IPS-20b (cell line): Measurements from ENCODE around the gene TTLL8.

ENCODE experiments used
- H3K27ac ChIP-seq: one replicate; pipeline ENCODE4 v1.5.1; 2013; ENCODE audit warnings: low read length
- H3K27me3 ChIP-seq: 2 replicates; pipeline ENCODE4 v1.6.1; 2013; ENCODE audit warnings: mild to moderate bottlenecking, low read length, inconsistent platforms; ENCODE audit not compliant: insufficient read depth
- H3K36me3 ChIP-seq: 2 replicates; pipeline ENCODE4 v1.6.1; 2013; ENCODE audit warnings: low read depth, mild to moderate bottlenecking, inconsistent platforms, low read length, moderate library complexity; ENCODE audit not compliant: insufficient read depth
- H3K4me1 ChIP-seq: 2 replicates; pipeline ENCODE4 v1.6.1; 2013; ENCODE audit warnings: mild to moderate bottlenecking, control low read depth, inconsistent platforms, low read length, moderate library complexity; ENCODE audit not compliant: insufficient read depth
- H3K4me3 ChIP-seq: 2 replicates; pipeline ENCODE4 v1.5.1; 2013; ENCODE audit warnings: mild to moderate bottlenecking, low read length, inconsistent platforms
- H3K9ac ChIP-seq: 2 replicates; pipeline ENCODE4 v1.6.1; 2013; ENCODE audit warnings: low read depth, mild to moderate bottlenecking, inconsistent platforms, low read length, moderate library complexity
- H3K9me3 ChIP-seq: 2 replicates; pipeline ENCODE4 v1.6.1; 2013; ENCODE audit warnings: mild to moderate bottlenecking, low read depth, low read length, inconsistent platforms; ENCODE audit not compliant: insufficient read depth

Gene TTLL8

DNA sequence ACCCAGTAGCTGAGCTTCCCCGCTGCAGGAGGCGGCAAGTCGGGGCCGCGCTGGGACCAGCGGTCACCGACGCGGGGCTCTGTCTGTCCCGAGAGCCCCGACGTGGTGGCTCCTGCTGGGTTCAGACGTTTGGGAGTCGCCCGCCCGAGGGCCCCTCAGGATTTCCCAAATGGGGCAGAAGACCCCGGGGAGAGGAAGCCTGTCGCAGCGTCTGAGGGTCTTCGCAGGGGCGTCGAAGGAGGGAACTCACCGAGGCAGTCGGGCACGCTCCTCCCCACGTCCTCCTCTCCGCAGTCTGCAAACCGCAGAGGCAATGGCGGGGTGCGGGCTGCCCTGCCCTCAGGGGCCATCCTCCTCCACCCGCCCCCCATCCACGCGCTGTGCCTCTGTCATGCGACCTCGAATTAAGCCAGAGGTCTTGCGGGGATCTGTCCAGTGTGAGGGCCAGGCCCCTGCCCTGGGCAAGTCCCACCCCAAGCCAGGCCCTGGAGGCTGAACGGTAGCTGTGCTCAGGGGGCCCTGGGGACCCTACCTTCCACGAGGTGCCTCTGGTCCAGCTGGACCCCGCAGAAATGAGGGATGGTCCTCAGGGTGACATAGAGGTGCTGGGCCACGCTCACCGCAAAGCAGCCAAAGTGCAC, 58.0 kb downstream of the TTLL8 start:
- Histone ChIP-seq H3K27me3 (peaks cover 28% of the 10 kb centered on the region), H3K9ac (no peak overlapping the region), H3K4me3 (peak overlapping the region; percentile 49; the same call in 1 of the 2 replicates), H3K36me3 (no peaks in the 10 kb centered on the region), H3K4me1 (no peaks in the 10 kb centered on the region), H3K27ac (no peak overlapping the region), H3K9me3 (no peaks in the 10 kb centered on the region)

DNA sequence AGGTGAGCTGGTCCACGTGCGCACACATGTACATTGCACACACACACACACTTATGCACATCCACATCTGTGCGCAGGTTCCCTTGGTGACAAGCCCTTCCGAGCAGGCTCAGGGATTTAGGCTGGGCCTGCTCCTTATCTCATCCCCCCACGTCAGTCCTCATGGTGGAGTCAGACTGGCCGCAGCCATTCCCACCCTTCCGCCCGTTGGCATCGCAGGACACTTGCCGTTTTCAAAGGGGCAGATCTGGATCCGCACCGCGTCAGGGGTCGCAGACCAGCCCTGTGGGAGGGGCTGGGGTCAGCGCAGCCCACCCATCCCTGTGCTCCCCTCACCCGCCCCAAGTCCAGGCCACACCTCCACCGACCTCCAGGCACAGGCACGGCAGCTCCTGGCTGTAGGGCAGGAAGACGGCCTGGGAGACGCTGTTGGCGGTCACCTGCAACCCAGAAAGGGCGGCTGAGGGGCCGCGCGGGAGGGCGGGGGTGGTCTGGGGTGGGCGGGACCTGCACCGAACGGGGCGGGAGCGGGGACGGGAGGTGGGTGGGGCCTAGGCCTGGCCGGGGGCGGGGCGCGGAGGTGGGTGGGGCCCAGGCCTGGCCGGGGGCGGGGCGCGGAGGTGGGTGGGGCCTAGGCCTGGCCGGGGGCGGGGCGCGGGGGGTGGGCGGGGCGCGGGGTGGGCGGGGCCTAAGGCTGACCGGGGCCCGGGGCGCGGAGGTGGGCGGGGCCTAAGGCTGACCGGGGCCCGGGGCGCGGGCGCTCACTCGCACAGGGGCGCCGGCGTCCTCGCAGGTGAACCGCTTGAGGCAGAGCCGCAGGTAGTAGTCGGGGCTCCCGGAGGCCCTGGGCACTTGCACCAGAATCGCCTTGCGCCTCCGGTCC, 58.8 kb downstream of the TTLL8 start:
- Histone ChIP-seq H3K36me3 (no peaks in the 10 kb centered on the region), H3K4me3 (peak overlapping the region; percentile 71), H3K27ac (no peak overlapping the region), H3K4me1 (no peaks in the 10 kb centered on the region), H3K9me3 (no peaks in the 10 kb centered on the region), H3K27me3 (peaks cover 28% of the 10 kb centered on the region), H3K9ac (peak overlapping the region; percentile 48; the same call in 1 of the 2 replicates)

DNA sequence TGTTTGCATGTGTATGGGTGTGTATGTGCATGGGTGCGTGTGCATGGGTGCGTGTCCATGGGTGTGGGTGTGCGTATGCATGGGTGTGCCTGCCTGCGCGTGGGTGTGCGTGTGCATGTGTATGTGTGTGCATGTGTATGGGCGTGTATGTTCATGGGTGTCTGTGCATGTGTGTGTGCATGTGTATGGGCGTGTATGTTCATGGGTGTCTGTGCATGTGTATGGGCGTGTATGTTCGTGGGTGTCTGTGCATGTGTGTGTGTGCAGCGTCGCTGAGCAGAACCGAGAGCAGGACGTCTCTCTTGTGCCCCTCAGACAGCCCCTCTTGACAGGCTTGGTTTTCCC, 59.4 kb downstream of the TTLL8 start:
- Histone ChIP-seq H3K9ac (no peak overlapping the region; the same call in 1 of the 2 replicates), H3K4me1 (no peaks in the 10 kb centered on the region), H3K4me3 (peak overlapping the region; percentile 71; the same call in 1 of the 2 replicates), H3K9me3 (no peaks in the 10 kb centered on the region), H3K36me3 (no peaks in the 10 kb centered on the region), H3K27me3 (peaks cover 28% of the 10 kb centered on the region), H3K27ac (no peak overlapping the region)

DNA sequence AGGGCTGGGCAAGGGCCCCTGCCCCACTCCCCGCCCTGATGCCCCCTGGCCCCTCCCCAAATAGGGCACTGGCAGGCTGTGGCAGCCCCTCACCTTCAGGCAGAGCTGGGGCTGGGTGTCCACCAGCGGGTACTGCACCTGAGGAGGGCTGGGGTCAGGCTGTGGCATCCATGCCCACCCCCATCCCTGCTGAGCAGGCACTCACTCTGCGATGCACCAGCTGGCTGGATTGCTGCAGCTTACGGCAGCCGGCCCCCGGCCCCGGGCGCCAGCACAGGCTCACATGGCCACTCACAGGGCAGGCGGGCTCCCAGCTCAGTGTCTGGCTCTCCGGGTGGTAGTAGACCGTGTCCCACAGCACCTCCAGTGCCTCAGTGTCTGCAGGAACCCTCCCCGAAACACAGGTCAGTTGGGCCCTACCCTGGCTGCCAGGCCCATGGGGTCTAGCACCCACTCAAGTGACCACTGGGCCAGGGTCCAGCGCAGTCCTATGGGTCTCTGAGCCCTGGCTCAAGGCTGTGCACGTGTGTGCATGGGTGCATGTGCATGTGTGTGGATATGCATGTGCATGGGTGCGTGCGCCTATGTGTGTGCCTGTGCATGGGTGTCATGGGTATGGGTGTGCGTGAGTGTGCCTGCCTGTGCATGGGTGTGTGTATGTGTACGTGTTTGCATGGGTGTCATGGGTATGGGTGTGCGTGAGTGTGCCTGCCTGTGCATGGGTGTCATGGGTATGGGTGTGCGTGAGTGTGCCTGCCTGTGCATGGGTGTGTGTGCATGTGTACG, 60.0 kb downstream of the TTLL8 start:
- Histone ChIP-seq H3K9me3 (no peaks in the 10 kb centered on the region), H3K9ac (no peak overlapping the region), H3K4me1 (no peaks in the 10 kb centered on the region), H3K36me3 (no peaks in the 10 kb centered on the region), H3K27ac (no peak overlapping the region), H3K4me3 (no peak overlapping the region), H3K27me3 (peaks cover 28% of the 10 kb centered on the region)

DNA sequence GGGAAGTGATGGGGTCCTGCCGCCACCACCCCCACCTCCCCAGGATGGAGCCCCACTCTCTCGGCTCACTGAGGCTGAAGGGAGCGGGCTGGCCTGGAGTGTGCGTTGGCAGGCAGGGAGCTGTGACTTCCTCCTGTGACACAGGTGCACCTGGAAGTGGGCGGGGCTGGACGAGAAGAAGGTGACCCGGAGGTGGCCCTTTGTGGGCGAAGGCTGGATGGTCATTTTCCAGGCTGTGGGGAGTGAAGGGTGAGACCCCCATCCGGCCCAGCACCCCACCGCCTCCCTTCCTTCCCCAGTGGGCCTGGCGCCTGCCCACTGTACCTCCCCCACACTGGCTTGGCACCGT, 60.9 kb downstream of the TTLL8 start:
- Histone ChIP-seq H3K4me1 (no peaks in the 10 kb centered on the region), H3K36me3 (no peaks in the 10 kb centered on the region), H3K27ac (no peak overlapping the region), H3K27me3 (peaks cover 28% of the 10 kb centered on the region), H3K9me3 (no peaks in the 10 kb centered on the region), H3K9ac (no peak overlapping the region), H3K4me3 (no peak overlapping the region)

DNA sequence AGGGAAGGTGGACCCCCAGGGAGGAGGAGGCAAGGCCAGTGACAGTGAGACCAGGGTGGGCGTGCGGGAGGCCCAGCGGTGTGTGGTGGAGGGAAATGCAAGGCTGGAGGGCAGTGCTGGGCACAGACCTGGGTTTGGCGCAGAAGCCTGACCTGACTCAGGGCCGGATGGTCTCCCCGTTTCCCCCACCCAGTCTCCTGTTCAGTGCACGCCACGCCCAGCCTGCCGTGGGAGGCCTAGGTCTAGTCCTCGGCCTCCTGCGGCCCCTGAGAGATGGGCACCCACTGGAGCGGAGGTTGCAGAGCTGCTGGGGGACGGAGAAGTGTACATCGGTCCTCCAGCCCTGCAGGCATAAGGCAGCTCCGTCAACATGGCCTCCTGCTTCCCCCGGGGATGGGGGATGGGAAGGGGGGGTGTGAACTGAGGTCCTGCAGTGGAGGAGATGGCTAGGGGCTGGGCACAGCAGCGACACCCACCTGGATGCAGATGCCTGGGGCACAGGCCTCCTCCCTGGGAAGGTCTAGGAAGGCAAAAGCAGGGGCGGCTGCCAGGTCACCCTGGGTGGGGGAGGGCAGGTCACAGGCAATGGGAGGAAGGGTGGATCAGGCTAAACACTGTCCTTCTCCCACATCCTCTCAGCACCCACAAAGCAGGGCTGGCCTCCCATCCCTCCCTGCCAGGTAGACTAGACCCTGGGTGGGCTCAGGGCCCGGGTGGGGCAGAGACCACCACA, 61.4 kb downstream of the TTLL8 start:
- Histone ChIP-seq H3K9ac (no peak overlapping the region), H3K27ac (no peak overlapping the region), H3K4me1 (no peaks in the 10 kb centered on the region), H3K36me3 (no peaks in the 10 kb centered on the region), H3K27me3 (peaks cover 26% of the 10 kb centered on the region), H3K4me3 (no peak overlapping the region), H3K9me3 (no peaks in the 10 kb centered on the region)

DNA sequence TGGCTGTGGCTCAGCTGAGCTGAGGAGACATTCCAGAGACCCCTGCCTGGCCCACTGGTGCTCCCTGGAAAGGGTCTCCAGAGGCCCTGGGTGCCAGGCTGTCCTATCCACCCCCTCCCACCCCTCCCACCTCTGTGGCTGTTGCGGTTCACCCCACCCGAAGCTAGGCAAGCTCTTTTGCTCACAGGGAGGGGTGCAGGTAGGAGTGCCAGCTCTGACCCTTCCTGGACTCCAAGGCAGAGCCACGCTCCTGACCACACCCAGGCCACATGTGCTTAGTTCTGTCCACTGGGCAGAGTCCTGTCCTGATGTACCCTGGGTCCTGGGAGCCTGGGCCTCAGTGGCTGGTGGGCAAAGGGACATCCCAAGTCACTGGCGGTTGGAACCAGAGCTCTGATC, 62.0 kb downstream of the TTLL8 start:
- no peak overlapping the region for H3K9ac ChIP-seq
- H3K27me3 ChIP-seq, result peaks cover 21% of the 10 kb centered on the region
- H3K4me1 ChIP-seq, result no peaks in the 10 kb centered on the region
- no peak overlapping the region for H3K4me3 ChIP-seq
- no peaks in the 10 kb centered on the region for H3K36me3 ChIP-seq
- no peak overlapping the region for H3K27ac ChIP-seq
- H3K9me3 ChIP-seq, result 0 out of 2 replicates have a peak, but pooled peaks cover 3% of the 10 kb centered on the region

DNA sequence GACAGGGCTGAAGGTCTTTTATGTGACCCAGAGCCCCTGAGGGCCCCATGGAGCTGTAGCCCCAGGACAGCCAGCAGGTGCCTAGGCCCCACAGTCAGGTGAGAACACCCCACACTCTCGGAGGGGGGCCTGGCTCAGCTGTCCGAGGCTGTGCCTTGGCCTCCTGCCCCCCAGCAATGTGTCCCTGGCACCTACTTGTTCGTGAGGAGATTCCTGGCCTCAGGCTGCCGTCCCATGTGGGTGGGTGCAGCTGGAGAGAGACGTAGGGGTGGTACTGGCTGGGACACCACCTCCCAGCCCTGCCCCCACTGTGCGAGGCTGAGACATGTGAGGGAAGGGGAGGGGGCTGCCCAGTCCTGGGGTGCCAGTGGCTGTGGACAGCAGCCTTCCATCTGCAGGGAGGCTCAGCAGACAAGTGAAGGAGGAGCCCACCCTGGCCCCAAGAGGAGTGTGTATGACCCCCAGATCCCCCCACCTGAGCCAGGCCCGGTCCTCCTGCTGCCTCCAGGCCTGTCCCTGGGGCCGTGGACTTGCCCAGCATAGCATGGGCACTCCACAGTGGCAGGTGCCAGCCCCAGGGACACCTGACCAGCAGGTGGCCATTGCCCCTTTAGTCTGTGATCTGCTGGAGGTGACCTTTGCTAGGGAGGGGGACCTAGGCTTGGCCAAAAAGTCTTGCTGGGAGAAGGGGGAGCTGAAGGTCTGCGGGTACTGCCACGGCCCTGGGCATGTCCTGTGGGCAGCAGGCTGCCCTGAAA, 62.6 kb downstream of the TTLL8 start:
- Histone ChIP-seq H3K4me1 (no peaks in the 10 kb centered on the region), H3K4me3 (no peak overlapping the region), H3K9ac (no peak overlapping the region), H3K36me3 (no peaks in the 10 kb centered on the region), H3K27ac (no peak overlapping the region), H3K27me3 (peaks cover 15% of the 10 kb centered on the region), H3K9me3 (0 out of 2 replicates have a peak, but pooled peaks cover 7% of the 10 kb centered on the region)

DNA sequence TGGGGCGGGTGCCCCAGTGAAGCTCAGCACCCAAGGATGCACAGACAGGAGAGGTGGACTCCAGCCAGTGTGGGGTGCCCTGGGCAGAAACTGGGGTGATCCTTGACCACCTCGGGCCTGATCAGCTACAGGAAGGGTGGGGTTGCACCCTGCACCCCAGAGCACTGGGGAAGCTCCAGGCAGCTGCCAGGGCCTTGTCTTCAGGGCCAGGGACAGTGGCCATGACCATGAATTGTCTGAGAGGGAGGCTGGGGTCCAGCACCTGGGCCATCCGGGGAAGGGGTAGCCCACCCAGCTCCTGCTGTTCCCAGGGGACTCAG, 63.1 kb downstream of the TTLL8 start:
- H3K4me3 ChIP-seq, result no peak overlapping the region
- 0 out of 2 replicates have a peak, but pooled peaks cover 7% of the 10 kb centered on the region for H3K9me3 ChIP-seq
- H3K27ac ChIP-seq, result no peak overlapping the region

DNA sequence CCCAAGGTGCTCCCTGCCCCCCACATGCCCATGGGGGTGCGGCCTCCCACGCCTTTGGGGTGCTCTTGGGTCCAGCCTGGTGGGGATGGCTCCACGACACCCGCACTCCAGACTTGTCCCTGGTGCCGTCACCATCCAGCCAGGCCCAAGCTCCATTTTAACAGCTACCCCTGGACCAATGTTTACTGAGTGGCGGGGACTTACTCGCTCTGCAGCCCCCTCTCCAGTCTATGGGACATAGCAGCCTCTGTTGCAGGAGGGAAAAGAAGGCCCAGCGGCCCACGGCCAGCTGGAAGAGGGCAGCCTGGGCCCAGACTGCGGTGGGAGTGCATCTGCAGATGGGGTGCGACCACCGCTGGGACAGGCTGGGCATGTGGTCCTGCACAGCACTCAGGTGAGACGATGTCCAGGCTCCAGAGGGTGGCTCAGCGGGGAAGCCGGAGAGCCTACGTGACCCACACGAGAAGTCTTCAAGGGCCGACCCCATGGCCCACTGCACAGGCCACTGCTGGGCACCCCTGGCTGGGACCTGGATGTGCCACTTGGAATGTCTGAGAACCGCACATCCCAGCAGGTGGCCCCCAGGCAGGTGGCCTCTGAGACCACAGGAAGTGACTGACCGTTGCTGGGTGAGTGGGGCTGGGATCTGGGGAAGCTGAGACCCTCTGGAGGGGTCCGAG, 63.6 kb downstream of the TTLL8 start:
- peaks cover 5% of the 10 kb centered on the region; the same call in 1 of the 2 replicates for H3K27me3 ChIP-seq
- H3K9me3 ChIP-seq, result 0 out of 2 replicates have a peak, but pooled peaks cover 7% of the 10 kb centered on the region
- no peaks in the 10 kb centered on the region for H3K36me3 ChIP-seq
- no peaks in the 10 kb centered on the region for H3K4me1 ChIP-seq
- no peak overlapping the region for H3K27ac ChIP-seq
- no peak overlapping the region for H3K4me3 ChIP-seq
- H3K9ac ChIP-seq, result no peak overlapping the region

More for the DNA sequence above, 63.1 kb downstream of the TTLL8 start:
- no peak overlapping the region for H3K9ac ChIP-seq
- no peaks in the 10 kb centered on the region for H3K36me3 ChIP-seq
- H3K27me3 ChIP-seq, result peaks cover 9% of the 10 kb centered on the region
- H3K4me1 ChIP-seq, result no peaks in the 10 kb centered on the region
